ENCODE data around the gene PKHD1.

The PKHD1 gene, protein sequence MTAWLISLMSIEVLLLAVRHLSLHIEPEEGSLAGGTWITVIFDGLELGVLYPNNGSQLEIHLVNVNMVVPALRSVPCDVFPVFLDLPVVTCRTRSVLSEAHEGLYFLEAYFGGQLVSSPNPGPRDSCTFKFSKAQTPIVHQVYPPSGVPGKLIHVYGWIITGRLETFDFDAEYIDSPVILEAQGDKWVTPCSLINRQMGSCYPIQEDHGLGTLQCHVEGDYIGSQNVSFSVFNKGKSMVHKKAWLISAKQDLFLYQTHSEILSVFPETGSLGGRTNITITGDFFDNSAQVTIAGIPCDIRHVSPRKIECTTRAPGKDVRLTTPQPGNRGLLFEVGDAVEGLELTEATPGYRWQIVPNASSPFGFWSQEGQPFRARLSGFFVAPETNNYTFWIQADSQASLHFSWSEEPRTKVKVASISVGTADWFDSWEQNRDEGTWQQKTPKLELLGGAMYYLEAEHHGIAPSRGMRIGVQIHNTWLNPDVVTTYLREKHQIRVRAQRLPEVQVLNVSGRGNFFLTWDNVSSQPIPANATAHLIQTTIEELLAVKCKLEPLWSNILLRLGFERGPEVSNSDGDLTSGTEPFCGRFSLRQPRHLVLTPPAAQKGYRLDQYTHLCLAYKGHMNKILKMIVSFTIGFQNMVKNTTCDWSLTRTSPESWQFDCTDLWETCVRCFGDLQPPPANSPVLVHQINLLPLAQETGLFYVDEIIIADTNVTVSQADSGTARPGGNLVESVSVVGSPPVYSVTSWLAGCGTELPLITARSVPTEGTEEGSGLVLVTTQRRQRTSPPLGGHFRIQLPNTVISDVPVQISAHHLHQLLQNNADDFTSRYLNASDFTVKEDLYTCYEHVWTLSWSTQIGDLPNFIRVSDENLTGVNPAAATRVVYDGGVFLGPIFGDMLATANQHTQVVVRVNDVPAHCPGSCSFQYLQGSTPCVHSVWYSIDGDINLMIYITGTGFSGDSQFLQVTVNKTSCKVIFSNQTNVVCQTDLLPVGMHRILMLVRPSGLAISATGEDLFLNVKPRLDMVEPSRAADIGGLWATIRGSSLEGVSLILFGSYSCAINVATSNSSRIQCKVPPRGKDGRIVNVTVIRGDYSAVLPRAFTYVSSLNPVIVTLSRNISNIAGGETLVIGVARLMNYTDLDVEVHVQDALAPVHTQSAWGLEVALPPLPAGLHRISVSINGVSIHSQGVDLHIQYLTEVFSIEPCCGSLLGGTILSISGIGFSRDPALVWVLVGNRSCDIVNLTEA (N-terminal part only)

DNA sequence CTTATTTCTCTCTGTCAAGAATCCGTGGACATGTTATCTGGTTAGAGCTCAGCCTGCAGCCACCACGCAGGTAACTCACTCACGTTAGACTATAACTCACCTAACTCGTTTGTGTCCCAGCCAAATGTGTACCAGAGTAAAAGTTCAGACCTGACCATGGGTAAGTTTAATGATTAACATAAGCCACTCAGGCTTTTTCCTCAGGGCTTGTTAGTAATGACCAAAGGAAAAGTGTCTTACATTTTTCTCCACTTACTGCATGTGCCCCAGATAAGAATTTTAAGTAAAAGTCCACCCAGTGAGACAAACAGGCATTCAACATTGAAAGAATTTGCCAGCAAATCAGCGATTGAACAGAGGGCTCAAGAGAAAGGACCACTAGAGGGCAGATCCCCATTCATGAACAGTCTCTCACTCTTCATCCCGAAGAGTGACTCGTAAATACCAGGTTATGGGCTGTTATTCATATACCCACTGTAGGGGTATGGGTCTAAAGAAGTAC lies at the start of gene PKHD1:
Gene PKHD1 (minus strand): TSS at position 116 of the 502 bp plus-strand sequence. CDS start 2,680 bp downstream, outside the sequence.
- peak in 1 of 2 experiments; percentile 32 for DNase-seq

DNA sequence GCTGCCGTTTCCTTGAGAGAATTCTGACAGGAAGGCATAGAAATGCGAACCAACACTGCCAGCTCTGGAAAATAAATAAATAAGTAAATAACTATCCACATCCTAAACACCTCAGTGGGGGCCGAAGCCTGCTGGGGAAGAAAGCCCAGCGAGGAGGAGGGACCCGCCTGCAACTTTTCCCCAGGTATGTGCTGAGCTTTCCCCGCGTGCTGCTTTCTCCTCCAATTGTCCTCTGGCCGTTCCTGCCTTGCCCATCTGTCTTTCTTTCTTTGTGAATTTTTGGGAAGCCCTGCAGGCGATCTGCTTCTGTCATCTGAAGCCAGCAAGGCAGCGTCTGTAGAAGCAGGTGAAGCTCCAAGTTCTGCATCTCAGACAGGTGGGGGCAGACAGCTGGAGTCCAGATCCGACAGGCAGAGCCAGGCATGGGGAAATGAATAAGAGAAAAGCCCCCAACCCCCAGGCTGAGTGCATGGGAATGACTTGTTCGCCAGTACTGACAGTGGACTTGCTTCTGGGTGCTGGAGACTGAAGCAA lies 49.6 kb upstream of the PKHD1 start:
- no peak for DNase-seq

DNA sequence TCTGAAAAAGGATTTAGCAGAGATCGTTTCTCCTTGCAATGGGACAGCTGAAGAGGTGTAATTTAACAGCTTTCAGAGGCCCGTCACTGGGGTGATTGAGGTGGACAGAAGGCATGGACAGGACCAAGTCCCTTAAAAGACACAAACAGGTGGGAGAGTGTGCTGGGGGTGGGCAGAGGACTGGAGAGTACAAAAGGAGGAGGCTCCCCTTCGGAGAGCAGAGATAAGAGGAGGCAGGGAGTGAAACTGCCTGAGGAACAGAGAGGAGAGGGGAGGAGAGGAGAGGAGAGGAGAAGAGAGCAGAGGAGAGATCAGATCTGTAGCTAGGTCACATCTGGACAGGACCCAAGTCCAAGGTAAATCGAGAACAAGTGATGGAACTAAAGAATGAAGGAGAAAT lies 48.6 kb upstream of the PKHD1 start:
- no peak for DNase-seq

DNA sequence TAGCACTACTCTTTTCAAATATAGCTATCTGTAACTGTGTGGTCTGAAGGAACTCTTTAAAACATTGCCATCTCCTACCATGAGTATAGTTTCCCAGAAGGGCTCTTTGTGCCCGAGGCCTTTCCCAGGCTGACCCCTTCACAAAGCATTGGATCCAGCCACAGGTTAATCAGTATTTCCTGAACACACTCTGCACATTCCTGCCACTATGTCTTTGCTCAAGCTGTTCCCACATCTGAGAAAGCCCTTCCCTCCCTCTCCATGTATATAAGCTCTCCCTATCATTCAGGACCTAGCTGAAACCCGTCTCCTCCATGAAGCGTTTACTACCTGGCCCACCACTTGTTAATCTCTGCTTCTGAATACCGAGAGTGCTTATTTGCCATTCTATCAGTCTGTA lies 47.8 kb upstream of the PKHD1 start:
- DNase-seq, result no peak

DNA sequence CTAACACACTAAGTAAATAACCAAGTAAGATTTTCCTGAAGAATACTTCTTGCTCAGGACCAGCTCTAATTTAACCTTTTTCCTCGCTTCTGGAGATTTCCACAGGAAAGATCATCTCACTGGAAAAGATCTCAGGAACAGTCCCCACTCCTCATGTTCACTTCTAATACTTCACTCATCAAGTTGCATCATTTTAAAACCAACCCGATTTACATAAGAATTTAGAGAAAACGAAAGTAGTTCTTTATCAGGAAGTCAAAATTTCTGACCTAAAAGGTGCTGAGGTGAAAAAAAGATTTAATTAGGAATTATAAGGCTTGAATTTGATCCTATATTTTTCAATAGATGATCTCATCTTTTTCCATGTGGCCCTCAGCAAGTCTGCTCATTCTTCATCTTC lies 46.6 kb upstream of the PKHD1 start:
- no peak for DNase-seq

DNA sequence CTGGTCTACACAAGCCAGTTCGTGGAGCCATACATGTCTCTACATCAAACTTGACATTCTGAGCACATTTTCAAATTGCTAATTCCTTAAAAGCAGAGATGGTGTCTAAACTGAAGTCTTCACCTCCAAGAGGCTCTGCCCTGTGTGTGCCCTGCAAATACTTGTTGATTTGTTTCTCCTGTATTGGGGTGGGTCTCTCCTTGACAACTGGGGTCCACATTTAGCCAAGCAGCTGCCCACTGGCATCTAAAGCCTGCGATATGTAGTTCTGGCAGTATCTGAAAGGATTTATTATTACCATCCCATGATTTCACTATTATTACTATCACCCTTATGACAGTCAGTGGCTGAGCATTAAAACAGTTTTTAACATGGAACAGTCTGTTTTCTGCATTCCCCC lies 45.9 kb upstream of the PKHD1 start:
- no peak for DNase-seq

DNA sequence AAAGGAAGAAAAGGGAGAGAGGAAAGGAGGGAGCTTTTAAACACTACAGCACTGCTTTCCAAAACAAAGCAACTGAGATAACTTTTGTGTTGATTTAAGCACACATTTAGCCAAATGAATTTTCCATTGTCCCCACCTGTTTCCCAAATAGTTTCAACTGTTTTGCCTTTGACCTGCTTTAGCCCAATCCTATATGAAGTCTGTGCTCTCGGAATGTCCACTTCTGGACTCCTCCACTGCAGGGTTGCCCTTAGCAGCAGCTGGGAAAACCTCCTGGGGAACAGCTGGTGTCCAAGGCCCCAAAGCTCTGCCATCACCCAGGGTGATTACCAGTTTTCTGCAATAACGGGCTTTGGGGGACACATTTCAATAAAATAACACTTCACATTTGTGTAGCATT lies 44.9 kb upstream of the PKHD1 start:
- no peak for DNase-seq

DNA sequence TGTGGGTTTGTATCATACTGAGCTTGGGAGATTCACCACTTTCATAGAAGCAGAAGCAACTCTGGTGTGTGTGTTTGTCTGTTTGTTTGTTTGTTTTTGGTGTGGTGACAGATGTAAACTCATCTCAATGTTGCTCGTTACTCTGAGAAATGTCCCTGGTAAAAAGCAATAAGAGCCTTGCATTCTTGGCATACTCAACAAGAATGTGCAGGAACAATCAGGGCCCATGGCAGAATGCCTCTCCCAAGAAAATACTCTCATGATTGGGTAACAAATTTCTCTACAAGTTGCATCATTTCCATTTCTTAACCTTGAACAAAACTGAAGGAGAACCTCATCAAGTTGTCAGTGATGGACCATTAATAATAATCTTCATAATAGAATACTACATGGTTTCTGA lies 43.0 kb upstream of the PKHD1 start:
- no peak for DNase-seq

DNA sequence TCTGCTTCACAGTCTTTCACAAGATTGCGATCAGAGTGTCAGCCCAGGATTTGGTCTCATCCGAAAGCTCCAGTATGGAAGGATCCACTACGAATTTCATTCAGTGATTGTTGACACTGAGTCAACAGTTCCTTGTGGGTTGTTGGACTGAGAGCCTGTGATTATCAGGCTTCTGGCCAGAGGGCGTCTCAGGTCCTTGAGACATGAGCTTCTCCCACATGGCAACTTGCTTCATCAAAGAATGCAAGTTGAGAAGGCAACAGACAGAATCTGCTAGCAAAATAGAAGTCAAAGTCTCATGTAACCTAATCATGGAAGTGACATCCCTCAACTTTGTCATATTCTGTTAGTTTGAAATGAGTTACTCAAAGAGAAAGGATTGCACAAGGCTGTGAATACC lies 40.5 kb upstream of the PKHD1 start:
- no peak for DNase-seq

DNA sequence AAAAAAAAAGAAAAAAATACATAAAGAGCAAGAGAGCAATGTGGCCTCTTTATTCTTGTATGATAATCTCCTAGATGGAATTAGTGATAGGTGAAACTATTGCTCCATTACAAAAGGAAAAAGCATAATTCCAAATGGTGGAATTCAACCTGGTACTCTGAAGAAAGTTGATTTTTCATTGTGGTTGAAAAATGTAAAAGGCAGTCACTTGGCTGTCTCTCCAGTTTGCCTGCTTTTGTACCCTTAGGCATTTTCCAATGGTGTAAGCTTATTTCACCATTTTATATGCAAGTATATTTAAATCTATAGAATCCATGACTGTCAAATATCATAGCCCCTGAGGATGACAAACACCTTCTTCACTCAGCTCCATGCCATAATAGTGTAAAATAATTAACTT lies 38.8 kb upstream of the PKHD1 start:
- no peak for DNase-seq

DNA sequence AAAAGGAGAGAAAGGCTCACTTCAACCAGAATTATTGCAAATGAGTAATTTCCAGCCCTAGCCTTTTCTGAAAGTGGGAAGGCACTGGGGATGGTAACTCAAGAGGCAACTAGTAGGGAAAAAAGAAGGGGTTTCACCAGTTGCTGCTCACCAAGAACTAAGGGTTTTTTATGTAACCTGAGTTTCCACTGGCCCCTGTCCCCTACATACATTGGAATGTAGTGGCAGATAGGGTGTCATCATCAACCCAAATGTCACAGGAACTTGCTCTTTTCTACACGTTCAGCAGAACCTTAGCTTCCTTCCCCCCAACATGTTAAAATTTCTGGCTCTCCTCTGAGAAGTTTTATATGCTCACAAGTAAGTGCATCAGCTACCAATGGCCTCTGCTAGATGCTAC lies 38.2 kb upstream of the PKHD1 start:
- DNase-seq, result no peak

DNA sequence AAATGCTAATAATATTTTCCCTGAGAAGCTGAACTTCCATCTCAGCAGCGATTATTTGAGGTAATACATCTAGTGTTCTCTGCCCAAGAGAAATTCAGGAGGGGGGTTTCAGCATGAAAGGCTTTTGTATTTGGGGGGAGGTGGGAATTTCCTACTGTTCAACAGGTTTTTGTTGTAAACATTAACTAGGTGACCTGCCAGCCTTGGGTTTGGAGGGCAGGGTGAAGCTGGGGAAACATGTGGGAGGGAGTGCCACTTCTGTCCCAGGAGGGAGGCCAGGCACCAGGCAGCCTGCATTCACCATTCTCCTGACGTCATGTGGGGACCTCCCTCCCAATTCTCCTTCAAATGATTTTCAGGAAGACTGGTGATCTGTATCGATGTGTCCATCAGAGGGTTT lies 37.7 kb upstream of the PKHD1 start:
- DNase-seq, result no peak

DNA sequence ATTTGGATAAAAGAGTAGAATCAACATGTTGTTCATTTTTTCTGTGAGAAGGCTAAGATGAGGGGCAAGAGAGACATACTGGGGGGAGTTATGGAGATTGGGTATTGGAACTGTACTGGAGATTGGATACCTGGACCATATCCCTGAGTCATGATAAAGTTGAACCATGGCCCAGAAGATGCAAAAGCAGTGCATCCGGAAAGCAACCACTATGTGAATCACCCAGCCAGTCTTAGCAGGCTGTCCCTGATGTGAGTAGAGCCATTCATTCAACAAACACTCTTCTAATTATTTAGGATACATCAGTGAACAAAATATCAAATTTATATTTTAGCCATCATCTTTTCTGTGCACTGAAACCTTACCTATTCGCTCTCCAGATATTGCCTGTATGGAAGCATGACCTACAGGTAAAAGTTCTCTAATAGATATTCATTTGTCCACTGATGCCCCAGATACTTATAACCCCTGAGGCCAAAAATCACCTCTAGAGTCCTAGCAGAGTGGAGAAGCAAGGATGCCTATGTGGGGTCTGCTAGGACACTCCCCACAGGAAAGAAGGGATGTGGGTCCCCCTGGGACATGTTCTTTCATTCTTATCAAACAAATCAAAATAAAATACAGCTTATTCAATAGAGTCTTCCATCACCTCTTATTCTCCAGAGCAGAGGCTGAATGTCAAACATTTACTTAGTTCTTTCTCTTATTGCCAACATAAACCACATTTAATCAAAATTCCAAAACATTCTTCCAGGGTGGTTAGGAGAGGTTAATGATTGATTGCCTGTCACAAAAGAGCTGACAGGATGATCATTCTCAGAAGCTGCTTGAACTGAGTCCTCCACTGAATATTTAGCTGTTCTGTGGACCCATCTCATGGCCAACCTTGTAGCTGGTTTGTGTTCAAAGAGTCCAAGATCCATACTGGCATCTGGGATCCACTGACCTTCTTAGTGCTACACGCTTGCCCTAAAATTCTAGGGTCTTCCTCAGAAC lies 37.0 kb upstream of the PKHD1 start:
- DNase-seq, result no peak

DNA sequence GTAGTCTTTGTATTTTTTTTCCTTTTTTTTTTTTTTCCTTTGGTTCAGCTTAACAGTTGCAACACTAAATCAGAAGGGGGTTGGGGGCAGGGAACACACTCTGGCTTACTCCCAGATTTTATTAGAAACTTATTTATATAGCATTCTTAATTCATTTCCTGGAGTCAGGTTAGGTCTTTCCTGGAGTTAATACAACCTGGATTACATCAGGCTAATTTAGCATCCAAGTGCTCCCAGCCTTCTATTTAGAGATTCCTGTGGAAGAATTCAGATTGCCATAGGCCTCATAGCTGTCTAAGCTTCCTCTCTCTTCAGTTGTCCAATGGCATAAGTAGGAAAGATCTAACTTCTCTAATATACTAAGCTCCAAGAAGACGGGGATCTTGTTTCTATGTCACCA lies 35.8 kb upstream of the PKHD1 start:
- no peak for DNase-seq

DNA sequence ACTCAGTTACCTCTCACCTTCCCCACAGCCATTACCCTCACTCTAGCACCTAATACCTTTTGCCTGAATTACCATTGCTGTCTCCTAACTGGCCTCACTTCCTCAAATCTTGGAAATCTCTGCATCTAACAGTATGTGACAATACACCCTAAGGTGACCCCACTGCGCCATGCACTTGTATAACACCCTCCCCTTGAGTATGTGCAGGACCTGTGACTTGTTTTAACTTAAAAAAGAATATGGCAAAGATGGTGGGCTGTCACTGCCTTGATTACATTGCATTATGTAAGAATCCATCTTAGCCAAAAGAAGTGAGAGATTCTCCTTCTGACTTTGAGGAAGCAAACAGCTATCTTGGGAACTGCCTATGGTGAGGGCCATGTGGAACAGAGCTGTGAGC lies 29.9 kb upstream of the PKHD1 start:
- no peak for DNase-seq

DNA sequence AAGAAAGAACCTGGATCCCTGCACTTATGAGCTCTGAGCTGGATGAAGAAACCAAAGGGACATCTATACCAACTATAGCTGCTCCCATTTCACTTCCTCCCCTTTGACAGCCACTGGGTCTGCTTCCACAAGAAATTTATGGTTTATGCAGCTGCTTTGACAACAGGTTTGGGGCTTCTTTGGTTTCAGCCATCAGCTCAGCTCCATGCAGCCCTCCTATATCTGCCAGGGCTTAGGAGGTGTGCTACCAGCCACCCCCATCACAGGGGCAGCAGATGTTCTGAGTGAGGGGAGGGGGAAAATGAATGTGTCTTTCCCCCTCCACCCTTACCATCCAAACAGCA lies 29.2 kb upstream of the PKHD1 start:
- no peak for DNase-seq

DNA sequence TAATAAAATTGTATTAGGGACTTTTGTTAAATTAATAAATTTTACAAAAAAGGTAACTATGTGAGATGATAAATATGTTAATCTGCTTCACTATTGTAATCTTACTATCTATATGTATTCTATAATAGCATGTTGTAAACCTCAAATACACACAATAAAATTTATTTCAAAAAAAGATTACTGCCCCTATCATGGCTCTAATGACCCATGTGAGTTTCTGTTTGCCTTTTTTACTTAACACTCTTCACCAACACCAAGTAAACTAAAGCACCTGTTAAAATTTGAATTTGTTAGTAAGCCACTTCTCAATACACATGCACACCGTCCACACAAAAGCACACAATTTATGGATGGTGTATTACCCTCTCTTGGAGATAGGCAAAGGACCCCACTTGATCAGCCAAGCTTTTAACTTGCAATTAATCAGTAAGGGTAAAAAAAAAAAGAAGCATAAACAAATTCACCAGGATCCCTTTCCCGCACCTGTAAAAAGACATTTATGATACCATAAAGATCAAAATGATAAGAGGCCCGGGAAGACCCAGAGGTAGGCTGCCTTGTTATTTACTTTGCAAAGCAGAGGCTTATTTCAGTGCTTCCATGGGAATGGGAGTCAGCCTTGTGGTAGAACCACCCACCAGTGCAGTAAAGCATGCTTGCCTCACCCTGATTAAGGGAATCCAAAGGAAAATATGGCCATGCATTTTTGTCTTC lies 28.6 kb upstream of the PKHD1 start:
- peak; percentile 96 to 97 for DNase-seq

DNA sequence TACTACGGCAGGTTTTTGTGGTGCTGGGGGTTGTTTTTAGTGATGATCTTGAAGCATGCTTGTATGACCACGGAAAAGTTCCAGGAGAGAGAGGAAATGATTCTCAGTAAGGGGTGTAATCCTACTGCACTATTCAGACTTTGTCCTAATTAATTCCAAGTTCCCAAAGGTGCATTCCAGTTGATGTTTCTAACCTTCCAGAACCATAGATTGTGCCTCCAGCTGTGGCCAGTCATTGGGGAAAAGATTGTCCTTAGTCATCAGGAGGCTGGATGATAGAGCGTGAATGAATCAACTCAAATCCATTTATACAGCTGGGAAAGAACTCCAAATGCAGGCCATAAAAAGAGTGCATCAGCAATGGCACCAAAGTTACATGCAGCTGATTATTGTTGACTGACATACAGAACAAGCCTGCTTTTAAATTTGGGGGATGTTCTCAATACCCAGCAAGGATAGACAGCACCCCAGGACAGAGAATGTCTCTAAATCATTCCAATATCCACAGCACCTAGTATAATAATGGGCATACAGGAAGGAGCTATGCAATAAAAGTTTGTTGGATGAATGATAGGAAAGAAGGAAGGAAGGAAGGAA lies 27.8 kb upstream of the PKHD1 start:
- DNase-seq, result no peak

DNA sequence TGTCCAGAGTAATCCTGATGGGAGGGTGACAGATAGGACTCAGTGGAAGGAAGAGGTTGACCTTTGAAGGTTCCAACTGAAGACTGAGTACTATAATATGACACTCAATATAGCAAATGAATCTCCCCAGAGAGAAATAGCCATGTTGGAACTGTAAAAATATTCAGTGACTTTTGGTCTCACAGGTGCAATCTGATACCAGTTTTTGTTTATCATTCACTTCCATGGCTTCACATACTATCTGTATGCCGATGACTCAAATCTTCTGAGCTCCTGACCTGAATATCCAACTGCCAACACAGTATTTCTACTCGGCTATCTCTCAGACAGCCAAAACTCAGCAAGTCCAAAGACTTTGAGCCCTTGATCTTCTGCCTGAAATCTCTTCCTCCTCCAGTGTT lies 21.8 kb upstream of the PKHD1 start:
- DNase-seq, result no peak

DNA sequence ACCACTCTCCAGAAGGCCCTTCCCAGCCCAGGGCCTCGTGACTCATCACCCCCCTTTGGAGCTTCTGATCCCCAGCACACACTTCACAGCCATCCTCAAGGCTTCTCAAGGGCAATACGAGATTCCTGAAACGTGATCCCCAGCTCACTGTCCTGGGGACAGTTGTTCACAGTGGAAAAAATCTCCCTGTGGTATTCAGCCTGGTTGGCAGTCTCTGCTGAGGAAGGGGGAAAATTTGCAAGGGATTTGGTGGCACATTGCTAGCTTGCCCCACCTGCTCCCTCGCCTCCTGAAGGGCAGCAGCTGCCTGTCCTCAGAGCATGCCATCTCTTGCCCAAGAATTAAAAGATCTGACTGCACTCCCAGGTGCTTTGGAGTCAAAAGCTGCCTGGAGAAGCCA lies 20.7 kb upstream of the PKHD1 start:
- DNase-seq, result no peak

DNA sequence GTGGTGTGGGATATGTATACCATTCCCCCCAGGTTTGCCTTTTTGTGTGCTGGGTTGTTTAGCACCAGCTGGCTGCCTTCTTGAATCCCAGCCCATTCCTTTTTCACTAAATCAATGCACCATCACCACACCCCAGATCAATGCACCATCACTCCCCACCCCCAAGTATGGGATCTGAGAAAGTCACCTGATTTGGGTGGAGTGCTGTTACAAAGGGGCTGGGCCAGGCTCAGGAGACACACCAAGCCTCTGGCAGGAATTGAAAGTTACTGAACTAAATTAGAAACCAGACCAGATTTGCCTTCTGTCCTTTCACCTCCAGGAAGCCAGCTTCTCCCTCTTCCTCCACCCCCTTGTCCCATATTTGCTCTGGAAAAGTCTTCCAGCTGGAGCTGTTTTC lies 19.6 kb upstream of the PKHD1 start:
- DNase-seq, result no peak
